ENCODE data around the gene AGAP3.

AGAP3 gene

GRCh38 chr7:151137076-151137675 is 50.9 kb downstream of the AGAP3 start:
- no peak for DNase-seq (ENCODE audit: low spot score)

DNA sequence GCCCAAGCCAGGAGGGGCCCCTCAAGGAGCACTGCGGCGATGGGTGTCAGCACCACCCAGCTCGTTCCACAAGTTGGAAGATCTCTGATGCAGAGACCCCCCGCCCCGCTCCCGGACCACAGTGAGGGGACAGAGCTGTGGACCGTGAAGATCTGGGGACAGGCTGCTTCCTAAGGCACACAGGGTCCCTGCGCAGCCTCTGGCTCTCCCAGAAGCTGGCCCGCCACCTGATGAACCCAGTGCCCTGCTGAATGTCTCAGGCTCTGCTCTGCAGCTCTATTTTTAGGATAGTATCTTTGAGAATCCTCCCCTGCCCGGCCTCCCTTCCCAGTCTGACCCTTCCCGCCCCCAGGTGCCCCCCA is 51.5 kb downstream of the AGAP3 start:
- DNase-seq (ENCODE audit: low spot score) = no peak

GRCh38 chr7:151138153-151138851 is 52.0 kb downstream of the AGAP3 start:
- no peak for DNase-seq (ENCODE audit: low spot score)

GRCh38 chr7:151139071-151139790 is 53.0 kb downstream of the AGAP3 start:
- no peak for DNase-seq (ENCODE audit: low spot score)

DNA sequence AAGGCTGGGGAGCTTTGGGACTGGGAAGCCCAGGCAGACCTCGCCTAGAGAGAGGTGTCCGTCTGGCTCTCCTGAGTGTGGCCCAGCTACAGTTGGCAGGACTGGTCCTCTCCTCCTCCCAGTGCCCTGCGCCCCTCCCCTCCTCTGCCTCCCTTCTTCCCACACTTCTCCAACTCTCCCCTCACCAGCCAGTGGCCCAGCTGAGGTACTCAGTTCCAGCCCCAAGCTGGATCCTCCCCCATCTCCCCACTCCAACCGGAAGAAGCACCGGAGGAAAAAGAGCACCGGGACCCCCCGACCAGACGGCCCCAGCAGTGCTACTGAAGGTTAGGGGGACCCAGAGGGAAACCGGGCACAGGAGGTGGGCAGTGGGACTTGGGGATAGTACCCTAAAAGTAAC is 53.5 kb downstream of the AGAP3 start:
- DNase-seq (ENCODE audit: low spot score) = no peak

- DNase-seq (ENCODE audit: low spot score) = no peak
Observed at GRCh38 chr7:151140826-151141225, 54.6 kb downstream of the AGAP3 start.

- DNase-seq (ENCODE audit: low spot score) = no peak
Observed at GRCh38 chr7:151141311-151141854, 55.1 kb downstream of the AGAP3 start.

- DNase-seq (ENCODE audit: low spot score) = no peak
Observed at GRCh38 chr7:151141855-151142685, 55.8 kb downstream of the AGAP3 start.

GRCh38 chr7:151142686-151143040 is 56.4 kb downstream of the AGAP3 start:
- no peak for DNase-seq (ENCODE audit: low spot score)

GRCh38 chr7:151143261-151144015 is 57.2 kb downstream of the AGAP3 start:
- DNase-seq (ENCODE audit: low spot score) = no peak

GRCh38 chr7:151144387-151144786 is 58.1 kb downstream of the AGAP3 start:
- no peak for DNase-seq (ENCODE audit: low spot score)

- DNase-seq (ENCODE audit: low spot score) = no peak
Observed at GRCh38 chr7:151146761-151147160, 60.5 kb downstream of the AGAP3 start.

- no peak for DNase-seq (ENCODE audit: low spot score)
Observed at GRCh38 chr7:151148319-151149259, 62.3 kb downstream of the AGAP3 start.

GRCh38 chr7:151150388-151150787 is 64.1 kb downstream of the AGAP3 start:
- no peak for DNase-seq (ENCODE audit: low spot score)

DNA sequence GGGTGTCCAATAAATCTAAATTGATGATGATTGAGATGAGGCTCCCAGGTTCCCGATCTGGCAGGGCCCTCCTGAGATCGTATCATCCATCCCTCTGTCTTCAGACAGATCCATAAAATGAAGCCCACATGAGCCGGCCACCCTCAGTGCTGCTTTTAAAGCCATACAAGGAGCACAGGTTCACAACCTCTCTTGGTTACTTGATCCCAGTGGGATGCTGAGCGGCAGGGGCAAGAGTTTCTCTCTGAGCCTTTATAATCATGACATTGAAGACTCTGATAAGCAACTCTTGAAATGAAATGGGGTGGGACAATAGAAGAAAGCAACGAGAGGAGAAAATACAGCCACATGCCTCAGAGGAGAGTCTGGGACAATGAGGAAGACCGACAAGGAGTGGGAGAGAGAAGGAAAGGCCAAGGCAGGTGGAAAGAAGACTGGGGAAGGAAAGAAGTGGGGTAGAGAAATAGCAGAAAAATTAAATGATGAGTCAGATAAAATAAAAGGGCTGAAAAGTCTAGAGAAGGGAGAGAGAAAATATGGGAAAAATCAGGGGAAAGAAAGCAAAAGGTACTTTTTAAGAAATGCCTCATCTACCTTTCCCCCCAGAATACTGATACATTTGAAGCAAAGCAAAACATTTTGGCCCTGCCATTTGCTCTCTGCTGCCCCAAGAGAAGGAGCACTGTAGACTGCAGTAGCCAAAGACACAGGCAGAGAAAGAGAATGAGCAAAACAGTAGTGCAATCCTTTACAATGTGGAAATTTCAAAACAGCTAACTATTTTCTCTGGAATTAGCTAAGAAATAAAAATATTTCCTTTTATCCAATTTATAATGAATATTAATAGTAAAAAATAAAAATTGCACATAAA is 66.6 kb downstream of the AGAP3 start:
- no peak for DNase-seq (ENCODE audit: low spot score)

DNA sequence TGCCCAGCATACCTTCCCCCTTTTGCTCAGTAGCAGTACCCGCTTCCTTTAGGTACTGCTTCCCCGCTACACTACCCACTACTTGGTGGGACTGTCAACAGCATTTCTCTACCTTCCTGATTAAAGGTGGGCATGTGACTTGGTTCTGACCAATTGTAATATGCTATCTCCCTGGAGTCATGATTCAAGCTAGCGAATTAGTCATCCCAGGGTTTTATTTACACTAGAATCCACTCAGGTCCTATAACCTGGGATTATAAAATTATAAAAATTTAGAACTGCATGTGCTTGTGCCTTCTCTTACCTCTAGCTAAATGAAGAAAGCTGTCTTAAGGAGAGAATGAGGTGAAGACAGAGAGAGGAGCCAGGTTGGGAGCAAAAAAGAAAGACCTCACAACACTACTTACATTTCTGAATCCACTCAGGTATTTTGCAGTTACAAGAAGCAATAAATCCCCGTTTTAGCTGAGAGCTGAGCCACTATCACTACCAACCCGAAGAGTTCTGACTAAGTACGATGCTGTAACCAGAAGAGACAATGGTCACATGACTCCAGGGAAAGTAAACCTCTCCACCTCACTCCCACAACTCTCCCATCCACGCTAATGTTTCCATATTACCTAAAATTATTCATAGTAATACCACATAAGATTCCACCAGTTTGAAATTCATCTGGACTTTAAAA is 71.5 kb downstream of the AGAP3 start:
- DNase-seq (ENCODE audit: low spot score) = no peak

DNA sequence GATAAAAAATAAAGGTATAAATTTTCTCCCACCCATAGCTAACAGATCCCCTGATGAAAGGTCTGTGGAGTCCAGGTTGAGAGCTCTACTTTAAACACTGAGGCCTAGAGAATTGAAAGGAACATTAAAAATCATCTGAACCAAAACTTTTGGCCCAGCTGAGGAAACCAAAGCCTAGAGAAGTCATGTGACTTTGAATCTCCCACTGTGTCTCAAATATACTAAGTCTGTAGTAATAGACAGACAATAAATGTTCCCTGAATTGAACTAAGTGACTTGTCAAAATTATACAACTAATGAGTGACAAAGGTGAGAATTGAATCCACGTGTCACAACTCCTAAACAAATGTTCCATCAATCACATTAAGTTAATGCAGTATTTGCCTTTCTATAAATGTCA is 75.5 kb downstream of the AGAP3 start:
- no peak for DNase-seq (ENCODE audit: low spot score)

DNA sequence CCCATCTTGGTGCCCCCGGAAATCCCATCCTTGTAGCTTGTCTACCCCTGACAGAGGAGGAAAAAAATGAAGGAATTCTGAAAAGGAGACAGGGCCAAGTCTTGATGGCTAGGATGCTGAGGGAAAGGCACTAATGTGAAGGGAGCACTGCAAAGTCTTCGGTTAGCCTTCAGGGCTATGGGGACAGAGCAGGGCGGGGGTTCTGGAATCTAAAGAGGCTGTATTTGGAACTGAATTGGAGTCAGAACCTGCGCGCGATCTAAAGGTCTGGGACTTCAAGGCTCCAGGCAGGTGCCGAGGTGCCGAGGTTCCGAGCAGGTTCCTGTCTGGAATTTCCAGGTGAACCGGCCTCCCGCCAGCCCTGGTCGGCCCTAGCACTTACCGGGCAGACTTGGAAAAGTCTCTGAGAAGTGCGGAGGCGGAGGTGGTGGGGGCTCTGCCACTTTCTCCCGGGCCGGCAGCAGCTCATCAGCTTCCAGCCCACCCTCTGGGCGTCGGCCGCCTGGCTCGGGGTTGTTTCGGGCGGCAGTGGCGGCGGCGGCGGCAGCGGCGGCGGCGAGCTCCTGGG is 80.4 kb downstream of the AGAP3 start:
- no peak for DNase-seq (ENCODE audit: low spot score)

Measured in CD4-positive, alpha-beta T cell treated with Interleukin-15 for 4 hours (primary cell).